ENCODE data around the gene SYCN. TPM values are rescaled to one million over a fixed set of nuclear protein-coding genes. Genes with fewer than 3 reads are reported as not detected.
"Not testable (repeated sequence)": the region's sequence is repeated elsewhere in the genome, so short reads cannot be mapped to it uniquely, and the experiment has no call there.

The SYCN gene
- total RNA-seq, 1 donor from 2014 or later: not detected

DNA sequence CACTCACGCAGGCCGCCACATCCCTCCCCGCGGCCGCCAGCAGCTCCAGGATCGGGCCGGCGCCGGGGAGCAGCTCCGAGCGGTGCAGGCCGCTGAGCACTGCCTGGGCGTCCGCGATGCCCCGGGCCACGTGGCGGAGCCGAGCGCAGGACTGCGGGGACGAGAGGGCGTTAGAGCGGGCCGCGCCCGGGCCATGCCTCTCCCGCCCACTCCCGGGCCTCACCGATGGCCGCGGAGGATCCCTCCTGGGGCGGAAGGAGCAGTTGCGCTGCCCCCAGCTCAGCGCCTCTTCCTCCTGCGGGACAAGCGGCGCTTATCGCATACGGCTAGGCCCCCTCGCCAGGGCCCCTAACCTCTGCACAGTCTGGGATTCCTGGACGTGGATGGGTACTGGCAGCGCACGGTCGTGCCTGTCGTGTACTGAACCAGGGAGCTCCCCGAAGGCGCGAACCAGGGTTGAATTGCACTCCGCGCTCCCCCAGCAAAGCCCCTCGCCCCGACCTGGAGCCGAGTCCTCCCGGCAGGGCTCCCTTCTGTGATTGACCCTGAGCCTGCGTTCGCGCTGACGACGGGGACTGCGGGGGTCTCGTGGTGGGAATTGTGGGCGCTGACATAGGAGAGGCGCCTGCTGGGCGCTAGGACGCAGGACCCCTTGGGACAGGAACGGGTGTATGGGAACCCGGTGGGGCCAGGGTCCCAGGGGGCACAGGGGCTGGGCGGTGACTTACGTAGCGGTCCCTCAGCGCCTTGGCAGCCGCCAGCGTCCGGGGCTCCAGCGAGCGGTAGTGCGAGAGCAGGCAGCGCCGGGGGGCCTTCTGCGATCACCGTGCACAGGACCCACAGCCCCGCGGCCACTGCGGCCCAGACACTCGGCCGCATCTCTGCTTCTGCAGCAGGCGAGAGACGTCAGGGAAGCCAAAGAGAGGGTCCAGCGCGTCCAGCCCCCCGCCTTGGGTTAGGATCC lies 43.9 kb upstream of the SYCN start:
- TF ChIP-seq, protein P1, sequence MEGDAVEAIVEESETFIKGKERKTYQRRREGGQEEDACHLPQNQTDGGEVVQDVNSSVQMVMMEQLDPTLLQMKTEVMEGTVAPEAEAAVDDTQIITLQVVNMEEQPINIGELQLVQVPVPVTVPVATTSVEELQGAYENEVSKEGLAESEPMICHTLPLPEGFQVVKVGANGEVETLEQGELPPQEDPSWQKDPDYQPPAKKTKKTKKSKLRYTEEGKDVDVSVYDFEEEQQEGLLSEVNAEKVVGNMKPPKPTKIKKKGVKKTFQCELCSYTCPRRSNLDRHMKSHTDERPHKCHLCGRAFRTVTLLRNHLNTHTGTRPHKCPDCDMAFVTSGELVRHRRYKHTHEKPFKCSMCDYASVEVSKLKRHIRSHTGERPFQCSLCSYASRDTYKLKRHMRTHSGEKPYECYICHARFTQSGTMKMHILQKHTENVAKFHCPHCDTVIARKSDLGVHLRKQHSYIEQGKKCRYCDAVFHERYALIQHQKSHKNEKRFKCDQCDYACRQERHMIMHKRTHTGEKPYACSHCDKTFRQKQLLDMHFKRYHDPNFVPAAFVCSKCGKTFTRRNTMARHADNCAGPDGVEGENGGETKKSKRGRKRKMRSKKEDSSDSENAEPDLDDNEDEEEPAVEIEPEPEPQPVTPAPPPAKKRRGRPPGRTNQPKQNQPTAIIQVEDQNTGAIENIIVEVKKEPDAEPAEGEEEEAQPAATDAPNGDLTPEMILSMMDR (conservative IDR thresholded peaks at IDR 0.05; ENCODE audit: low read depth, low read length): no peak
- H3K4me3 ChIP-seq (ENCODE audit: low read depth, low read length): no peak overlapping the region
- no peak for DNase-seq (ENCODE audit: low read depth)

DNA sequence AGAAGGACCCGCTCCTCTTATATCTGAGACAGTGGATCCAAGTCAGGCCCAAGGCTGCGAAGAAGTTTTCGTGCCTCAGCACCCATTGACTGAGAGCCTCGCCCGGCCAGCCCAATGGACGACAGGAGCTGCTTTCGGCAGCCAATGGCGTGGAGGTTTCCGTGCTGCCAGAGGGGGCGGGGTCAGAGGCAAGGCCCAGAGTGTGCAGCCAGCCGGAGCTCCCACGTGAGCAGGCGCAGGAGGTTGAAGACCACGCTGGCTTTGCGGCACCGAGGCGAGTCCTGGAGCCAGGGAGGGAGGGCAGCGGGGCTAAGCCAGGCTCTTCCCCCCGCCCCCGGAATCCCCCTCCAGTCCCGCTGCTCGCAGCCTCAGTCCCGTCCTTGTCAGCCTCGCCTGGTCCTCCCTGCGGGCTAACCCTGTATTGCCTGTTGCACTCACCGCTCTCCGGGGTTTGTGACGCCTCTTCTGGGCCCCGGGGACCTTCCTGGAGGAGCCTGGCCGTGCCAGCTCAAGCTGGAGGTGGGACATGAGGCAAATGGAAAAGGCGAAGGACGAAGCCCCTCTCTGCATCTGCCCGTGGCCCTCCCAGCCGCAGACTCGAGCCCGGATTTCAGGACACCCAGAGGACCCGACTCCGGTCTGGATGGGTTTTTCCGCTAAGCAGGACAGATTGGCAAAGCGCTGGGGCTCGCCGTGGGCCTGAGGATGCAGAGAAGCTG lies 43.0 kb upstream of the SYCN start:
- TF ChIP-seq, protein P1 (conservative IDR thresholded peaks at IDR 0.05; ENCODE audit: low read depth, low read length): no peak
- DNase-seq (ENCODE audit: low read depth): no peak
- no peak overlapping the region for H3K4me3 ChIP-seq (ENCODE audit: low read depth, low read length)

DNA sequence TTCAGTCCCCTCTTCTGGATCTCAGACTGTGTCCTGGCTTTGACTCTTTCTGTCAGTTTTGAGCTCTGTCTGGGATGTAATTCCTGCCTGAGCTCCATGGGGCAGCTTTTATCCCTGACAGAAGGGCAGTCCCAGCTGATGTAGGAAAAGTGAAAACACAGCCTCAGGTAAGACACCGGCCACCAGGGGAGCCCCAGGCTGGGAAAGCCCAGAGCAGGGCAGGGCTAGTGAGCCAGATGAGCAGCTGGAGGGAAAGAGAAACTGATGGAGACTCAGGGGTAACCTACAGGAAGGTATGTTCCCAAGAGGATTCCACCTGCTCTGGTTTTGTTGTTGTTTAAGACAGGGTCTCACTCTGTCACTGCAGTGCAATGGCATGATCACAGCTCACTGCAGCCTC lies 41.1 kb upstream of the SYCN start:
- H3K4me3 ChIP-seq (ENCODE audit: low read depth, low read length); DNase-seq (ENCODE audit: low read depth): not testable (repeated sequence)

GRCh38 chr19:39244410-39245100 lies 40.5 kb upstream of the SYCN start, which contains the start of gene IFNL3:
Gene IFNL3 (minus strand): TSS chr19:39245006. CDS start chr19:39244967, 39 bp downstream.
- DNase-seq (ENCODE audit: low read depth); H3K4me3 ChIP-seq (ENCODE audit: low read depth, low read length): not testable (repeated sequence)

DNA sequence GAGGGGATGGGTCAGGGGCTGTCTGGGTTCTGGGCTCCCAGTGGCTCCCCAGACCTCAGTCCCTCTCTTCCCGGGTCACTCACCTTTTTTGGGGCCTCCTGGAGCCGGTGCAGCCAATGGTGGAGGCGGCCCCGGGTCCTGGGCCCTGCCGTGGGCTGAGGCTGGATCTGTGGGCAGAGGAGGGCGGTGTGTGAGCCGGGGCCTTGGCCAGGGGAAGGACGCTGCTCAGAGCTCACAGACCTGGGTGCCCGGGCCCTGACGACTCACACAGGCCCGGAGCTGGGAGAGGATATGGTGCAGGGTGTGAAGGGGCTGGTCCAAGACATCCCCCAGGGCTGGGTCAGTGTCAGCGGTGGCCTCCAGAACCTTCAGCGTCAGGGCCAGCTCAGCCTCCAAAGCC lies 39.7 kb upstream of the SYCN start:
- not testable (repeated sequence) for H3K4me3 ChIP-seq (ENCODE audit: low read depth, low read length); DNase-seq (ENCODE audit: low read depth)

DNA sequence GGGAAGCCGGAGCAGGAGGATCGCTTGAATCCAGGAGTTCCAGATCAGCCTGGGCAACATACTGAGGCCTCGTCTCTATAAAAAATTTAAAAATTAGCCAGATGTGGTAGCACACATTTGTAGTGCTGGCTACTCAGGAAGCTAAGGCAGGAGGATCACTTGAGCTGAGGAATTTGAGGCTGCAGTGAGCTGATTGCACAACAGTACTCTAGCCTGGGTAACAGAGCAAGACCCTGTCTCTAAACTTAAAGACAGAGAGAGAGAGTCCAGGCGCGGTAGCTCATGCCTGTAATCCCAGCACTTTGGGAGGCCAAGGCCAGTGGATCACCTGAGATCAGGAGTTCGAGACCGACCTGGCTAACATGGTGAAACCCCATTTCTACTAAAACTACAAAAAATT lies 36.4 kb upstream of the SYCN start:
- TF ChIP-seq, protein P1 (conservative IDR thresholded peaks at IDR 0.05; ENCODE audit: low read depth, low read length): no peak
- no peak overlapping the region for H3K4me3 ChIP-seq (ENCODE audit: low read depth, low read length)
- DNase-seq (ENCODE audit: low read depth): no peak

- no peak for DNase-seq (ENCODE audit: low read depth)
- TF ChIP-seq, protein P1 (conservative IDR thresholded peaks at IDR 0.05; ENCODE audit: low read depth, low read length): no peak
- H3K4me3 ChIP-seq (ENCODE audit: low read depth, low read length): no peak overlapping the region
These were observed 34.9 kb upstream of the SYCN start for GRCh38 chr19:39238944-39239343.

DNA sequence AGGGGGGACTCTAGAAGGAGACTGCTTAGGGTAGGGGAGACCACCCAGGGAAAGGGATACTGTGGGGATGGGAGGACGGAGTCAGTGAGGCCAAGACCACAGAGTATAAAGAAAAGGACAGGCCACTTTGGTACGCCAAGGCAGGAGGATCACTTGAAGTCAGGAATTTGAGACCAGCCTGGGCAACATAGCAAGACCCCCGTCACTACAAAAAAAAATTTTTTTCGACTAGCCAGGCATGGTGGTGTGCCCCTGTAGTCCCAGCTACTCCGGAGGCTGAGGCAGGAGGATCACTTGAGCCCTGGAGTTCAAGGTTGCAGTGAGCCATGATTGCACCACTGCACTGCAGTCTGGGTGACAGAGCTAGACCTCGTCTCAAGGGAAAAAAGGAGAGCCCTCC lies 34.1 kb upstream of the SYCN start:
- H3K4me3 ChIP-seq (ENCODE audit: low read depth, low read length): no peak overlapping the region
- TF ChIP-seq, protein P1 (conservative IDR thresholded peaks at IDR 0.05; ENCODE audit: low read depth, low read length): no peak
- DNase-seq (ENCODE audit: low read depth): no peak
